Brain microvascular endothelial cell (primary cell): ENCODE results near the gene INMT.

Experiments used
- DNase-seq: peaks from one replicate; pipeline ENCODE4 v3.0.0-alpha.2; 2020
- H3K27ac ChIP-seq: fragments of 250-450 bp; sonication (Bioruptor Pico); 2 replicates; pipeline ENCODE4 v1.5.1; 2020; ENCODE audit warnings: mild to moderate bottlenecking, moderate library complexity
- H3K27me3 ChIP-seq: fragments of 250-450 bp; sonication (Bioruptor Pico); replicated peaks from 2 replicates; pipeline ENCODE4 v1.5.1; 2020; ENCODE audit warnings: mild to moderate bottlenecking
- H3K36me3 ChIP-seq: fragments of 250-450 bp; sonication (Bioruptor Pico); replicated peaks from 2 replicates; pipeline ENCODE4 v1.5.1; 2020; ENCODE audit warnings: mild to moderate bottlenecking
- H3K4me3 ChIP-seq: 2 replicates; pipeline ENCODE4 v1.5.1; 2011; ENCODE audit warnings: low read depth, mild to moderate bottlenecking, control low read depth, low read length, moderate library complexity
- CTCF ChIP-seq: IDR thresholded peaks from 2 replicates; pipeline ENCODE4 v1.5.1; 2011; ENCODE audit warnings: low read depth, mild to moderate bottlenecking, moderate library complexity, low read length, control low read depth, inconsistent platforms; ENCODE audit errors: missing control alignments
- in situ Hi-C: cut with HindIII; loops from 2 replicates; pipeline ENCODE4 v1.10.0; 2017; ENCODE audit warnings: low sequenced_read_pairs, low pct_ligation_motif_present

INMT gene

GRCh38 chr7:30771880-30772425, 20.0 kb downstream of the INMT start:
- Histone ChIP-seq H3K27me3 (no peaks in the 10 kb centered on the region), H3K4me3 (peak overlapping the region; percentile 79), H3K36me3 (no peaks in the 10 kb centered on the region), H3K27ac (peak overlapping the region; percentile 41)
- no peak for DNase-seq
- in situ Hi-C loops = no loop called here
- no peak for TF ChIP-seq CTCF

- DNase-seq = no peak
- in situ Hi-C loops = no loop called here
- Histone ChIP-seq H3K36me3 (no peaks in the 10 kb centered on the region), H3K27ac (no peak overlapping the region), H3K4me3 (no peak overlapping the region), H3K27me3 (no peaks in the 10 kb centered on the region)
- TF ChIP-seq CTCF = no peak
These were observed 21.0 kb downstream of the INMT start for GRCh38 chr7:30772984-30773383.

DNA sequence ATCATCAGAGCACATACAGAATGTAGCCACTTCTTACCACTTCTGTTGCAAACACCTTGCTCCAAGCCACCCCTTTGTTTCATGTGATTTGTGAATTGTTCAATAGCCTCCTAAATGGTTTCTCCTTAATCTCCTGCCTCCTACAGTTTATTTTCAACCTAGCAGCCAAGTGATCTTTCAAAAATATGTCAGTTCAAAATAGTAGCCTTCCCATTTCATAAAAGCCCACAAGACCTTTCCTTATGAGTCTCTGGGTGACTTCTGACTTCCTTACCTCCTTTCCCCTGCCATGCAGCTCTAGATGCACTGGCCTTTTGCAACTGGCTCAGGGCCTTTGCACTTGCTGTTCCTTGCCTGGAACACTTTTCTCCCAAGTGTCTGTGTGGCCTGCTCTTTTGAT, 24.1 kb downstream of the INMT start:
- Histone ChIP-seq H3K27me3 (no peaks in the 10 kb centered on the region), H3K27ac (no peak overlapping the region), H3K36me3 (no peaks in the 10 kb centered on the region), H3K4me3 (no peak overlapping the region)
- no peak for DNase-seq
- in situ Hi-C loops = no loop called here
- TF ChIP-seq CTCF = no peak

DNA sequence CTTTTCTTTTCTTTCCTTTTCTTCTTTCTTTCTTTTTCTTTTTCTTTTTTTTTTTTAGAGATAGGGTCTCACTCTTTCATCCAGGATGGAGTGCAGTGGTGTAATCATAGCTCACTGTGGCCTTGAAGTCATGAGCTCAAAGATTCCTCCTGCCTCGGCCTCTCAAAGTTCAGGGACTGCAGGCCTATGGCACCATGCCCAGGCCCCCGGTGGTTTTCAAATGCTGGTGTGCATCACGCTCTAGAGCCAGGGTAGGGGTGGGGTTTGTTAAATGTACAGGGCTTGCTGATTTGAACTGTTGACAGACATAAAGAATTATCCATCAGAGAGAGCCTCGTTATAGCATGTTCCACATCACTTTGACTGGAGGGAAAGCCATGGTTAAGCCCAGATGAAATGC, 25.0 kb downstream of the INMT start:
- in situ Hi-C loops = no loop called here
- no peak overlapping the region for H3K4me3 ChIP-seq

GRCh38 chr7:30778255-30779025, 26.5 kb downstream of the INMT start:
- no peak for DNase-seq
- Histone ChIP-seq H3K36me3 (no peaks in the 10 kb centered on the region), H3K27me3 (no peaks in the 10 kb centered on the region), H3K27ac (no peak overlapping the region), H3K4me3 (no peak overlapping the region)
- in situ Hi-C loops = no loop called here
- TF ChIP-seq CTCF = no peak

More for the DNA sequence above, 25.0 kb downstream of the INMT start:
- Histone ChIP-seq H3K27ac (no peak overlapping the region), H3K36me3 (no peaks in the 10 kb centered on the region), H3K27me3 (no peaks in the 10 kb centered on the region)
- no peak for TF ChIP-seq CTCF
- DNase-seq = no peak

GRCh38 chr7:30779574-30779973, 27.6 kb downstream of the INMT start:
- in situ Hi-C loops = no loop called here
- Histone ChIP-seq H3K4me3 (no peak overlapping the region), H3K27me3 (no peaks in the 10 kb centered on the region), H3K36me3 (no peaks in the 10 kb centered on the region), H3K27ac (no peak overlapping the region)
- no peak for DNase-seq
- TF ChIP-seq CTCF = no peak
